H9 (cell line): ENCODE results near the gene TMEM174. TPM values are rescaled to one million over a fixed set of nuclear protein-coding genes. Genes with fewer than 3 reads are reported as not detected.

ENCODE experiments used
- DNase-seq: peaks from one replicate; pipeline ENCODE4 v3.0.0-alpha.2; 2017
- H2AFZ ChIP-seq: one replicate; pipeline ENCODE4 v1.6.1; 2013; ENCODE audit warnings: mild to moderate bottlenecking, low read length, control low read depth, moderate library complexity
- H2AK5ac ChIP-seq: 2 replicates; pipeline ENCODE4 v1.6.1; 2013; ENCODE audit warnings: low read length, control low read depth, mixed read lengths; ENCODE audit not compliant: insufficient read length
- H2BK120ac ChIP-seq: one replicate; pipeline ENCODE4 v1.6.1; 2013; ENCODE audit warnings: low read depth, mild to moderate bottlenecking, low read length, control low read depth, inconsistent platforms; ENCODE audit not compliant: poor library complexity, severe bottlenecking
- H2BK12ac ChIP-seq: 2 replicates; pipeline ENCODE4 v1.6.1; 2013; ENCODE audit warnings: low read length, control low read depth, mixed read lengths, low read depth; ENCODE audit not compliant: insufficient read length
- H2BK15ac ChIP-seq: 2 replicates; pipeline ENCODE4 v1.6.1; 2013; ENCODE audit warnings: low read depth, low read length, control low read depth
- H2BK20ac ChIP-seq: one replicate; pipeline ENCODE4 v1.6.1; 2013; ENCODE audit warnings: low read depth, mild to moderate bottlenecking, low read length, control low read depth, inconsistent platforms; ENCODE audit not compliant: poor library complexity, severe bottlenecking
- H2BK5ac ChIP-seq: 2 replicates; pipeline ENCODE4 v1.6.1; 2013; ENCODE audit warnings: low read length, control low read depth, mixed read lengths; ENCODE audit not compliant: insufficient read length
- H3K14ac ChIP-seq: 2 replicates; pipeline ENCODE4 v1.6.1; 2013; ENCODE audit warnings: low read length, control low read depth; ENCODE audit not compliant: insufficient read depth
- H3K18ac ChIP-seq: 2 replicates; pipeline ENCODE4 v1.6.1; 2013; ENCODE audit warnings: low read depth, mild to moderate bottlenecking, mixed read lengths, low read length, control low read depth; ENCODE audit not compliant: insufficient read length
- H3K23ac ChIP-seq: 2 replicates; pipeline ENCODE4 v1.6.1; 2013; ENCODE audit warnings: low read length, control low read depth, mixed read lengths, low read depth; ENCODE audit not compliant: insufficient read length
- H3K23me2 ChIP-seq: 2 replicates; pipeline ENCODE4 v1.6.1; 2013; ENCODE audit warnings: low read depth, mild to moderate bottlenecking, mixed read lengths, low read length, control low read depth; ENCODE audit not compliant: insufficient read length, poor library complexity, severe bottlenecking
- H3K27ac ChIP-seq: 2 replicates; pipeline ENCODE4 v1.5.1; 2013; ENCODE audit warnings: low read length, control low read depth, mixed read lengths, low read depth; ENCODE audit not compliant: insufficient read length
- H3K27me3 ChIP-seq: 2 replicates; pipeline ENCODE4 v1.6.1; 2013; ENCODE audit warnings: low read length, control low read depth, inconsistent platforms; ENCODE audit not compliant: insufficient read depth
- H3K4ac ChIP-seq: 2 replicates; pipeline ENCODE4 v1.6.1; 2013; ENCODE audit warnings: low read depth, mild to moderate bottlenecking, control low read depth, inconsistent platforms, low read length, moderate library complexity
- H3K4me1 ChIP-seq: 2 replicates; pipeline ENCODE4 v1.6.1; 2013; ENCODE audit warnings: low read length, control low read depth, inconsistent platforms; ENCODE audit not compliant: insufficient read depth
- H3K4me2 ChIP-seq: 2 replicates; pipeline ENCODE4 v1.6.1; 2013; ENCODE audit warnings: low read length, control low read depth, mixed read lengths; ENCODE audit not compliant: insufficient read length, insufficient read depth
- H3K56ac ChIP-seq: 2 replicates; pipeline ENCODE4 v1.6.1; 2013; ENCODE audit warnings: low read depth, mild to moderate bottlenecking, mixed read lengths, low read length, control low read depth; ENCODE audit not compliant: insufficient read length
- H3K79me1 ChIP-seq: 2 replicates; pipeline ENCODE4 v1.6.1; 2013; ENCODE audit warnings: low read depth, mild to moderate bottlenecking, moderate library complexity, low read length, control low read depth, inconsistent platforms; ENCODE audit not compliant: insufficient read depth, poor library complexity, severe bottlenecking
- H3K79me2 ChIP-seq: 2 replicates; pipeline ENCODE4 v1.6.1; 2013; ENCODE audit warnings: low read length, control low read depth, inconsistent platforms; ENCODE audit not compliant: insufficient read depth
- H3K9ac ChIP-seq: 2 replicates; pipeline ENCODE4 v1.6.1; 2013; ENCODE audit warnings: low read length, control low read depth, mixed read lengths; ENCODE audit not compliant: insufficient read length; ENCODE audit errors: extremely low read depth
- H3K9me3 ChIP-seq: one replicate; pipeline ENCODE4 v1.6.1; 2013; ENCODE audit warnings: low read depth, low read length, inconsistent platforms; ENCODE audit not compliant: control insufficient read depth
- H3T11ph ChIP-seq: one replicate; pipeline ENCODE4 v1.6.1; 2013; ENCODE audit warnings: mild to moderate bottlenecking, low read length, control low read depth, inconsistent platforms
- H4K20me1 ChIP-seq: one replicate; pipeline ENCODE4 v1.6.1; 2013; ENCODE audit not compliant: control insufficient read depth, insufficient read length, insufficient read depth
- H4K5ac ChIP-seq: 2 replicates; pipeline ENCODE4 v1.6.1; 2013; ENCODE audit warnings: low read depth, mild to moderate bottlenecking, mixed read lengths, low read length, control low read depth; ENCODE audit not compliant: insufficient read length
- H4K8ac ChIP-seq: replicated peaks from 2 replicates; pipeline ENCODE4 v1.6.1; 2013; ENCODE audit warnings: low read length, control low read depth, mixed read lengths, low read depth; ENCODE audit not compliant: insufficient read length
- H4K91ac ChIP-seq: 2 replicates; pipeline ENCODE4 v1.6.1; 2013; ENCODE audit warnings: low read depth, mild to moderate bottlenecking, moderate library complexity, mixed read lengths, low read length, control low read depth; ENCODE audit not compliant: insufficient read length
- H3K27ac Mint-ChIP-seq, 3 experiments: 2 replicates in 2 of 3; 3 replicates in 1 of 3; pipeline ENCODE4 v1.8.0; 2020 to 2021; ENCODE audit warnings: mixed read lengths in 3 of 3, mild to moderate bottlenecking in 1 of 3, moderate library complexity in 1 of 3
- H3K27me3 Mint-ChIP-seq: 2 replicates; pipeline ENCODE4 v1.8.0; 2021; ENCODE audit warnings: low read depth, mild to moderate bottlenecking, moderate library complexity, mixed read lengths
- H3K36me3 Mint-ChIP-seq, 3 experiments: 2 replicates in 2 of 3; 3 replicates in 1 of 3; pipeline ENCODE4 v1.8.0; 2020 to 2021; ENCODE audit warnings: low read depth in 3 of 3, mixed read lengths in 3 of 3; ENCODE audit not compliant: insufficient read depth in 1 of 3
- H3K4me1 Mint-ChIP-seq, 2 experiments: 2 replicates each; pipeline ENCODE4 v1.8.0; 2020; ENCODE audit warnings: mixed read lengths in 2 of 2
- H3K4me3 Mint-ChIP-seq, 2 experiments: 2 replicates in 1 of 2; 3 replicates in 1 of 2; pipeline ENCODE4 v1.8.0; 2020 to 2021; ENCODE audit warnings: mild to moderate bottlenecking in 2 of 2, mixed read lengths in 2 of 2, moderate library complexity in 1 of 2
- H3K9me3 Mint-ChIP-seq, 2 experiments: 2 replicates in 1 of 2; 3 replicates in 1 of 2; pipeline ENCODE4 v1.8.0; 2020; ENCODE audit warnings: mild to moderate bottlenecking in 2 of 2, mixed read lengths in 2 of 2, moderate library complexity in 1 of 2
- CTCF ChIP-seq: fragments of 200-600 bp; sonication (generic); conservative IDR thresholded peaks from 3 replicates; pipeline ENCODE4 v1.8.0; 2021; ENCODE audit warnings: antibody characterized with exemption, mild to moderate bottlenecking
- WGBS: extraction: QIAGEN DNeasy Blood & Tissue Kit; methylation state at CpG from one replicate; pipeline ENCODE4 v1.1.7; 2013; ENCODE audit warnings: missing lambda C conversion rate, low lambda C conversion rate, mixed read lengths; ENCODE audit not compliant: insufficient read length; ENCODE audit errors: extremely low coverage; 5-methylcytosine and 5-hydroxymethylcytosine counted together
- total RNA-seq: library from RNA; stranded (reverse); gene quantifications from 2 replicates; pipeline ENCODE4 v1.2.1, GENCODE V29; 2021

The TMEM174 gene
- total RNA-seq, 1 experiment from 2014 or later, result not detected

DNA sequence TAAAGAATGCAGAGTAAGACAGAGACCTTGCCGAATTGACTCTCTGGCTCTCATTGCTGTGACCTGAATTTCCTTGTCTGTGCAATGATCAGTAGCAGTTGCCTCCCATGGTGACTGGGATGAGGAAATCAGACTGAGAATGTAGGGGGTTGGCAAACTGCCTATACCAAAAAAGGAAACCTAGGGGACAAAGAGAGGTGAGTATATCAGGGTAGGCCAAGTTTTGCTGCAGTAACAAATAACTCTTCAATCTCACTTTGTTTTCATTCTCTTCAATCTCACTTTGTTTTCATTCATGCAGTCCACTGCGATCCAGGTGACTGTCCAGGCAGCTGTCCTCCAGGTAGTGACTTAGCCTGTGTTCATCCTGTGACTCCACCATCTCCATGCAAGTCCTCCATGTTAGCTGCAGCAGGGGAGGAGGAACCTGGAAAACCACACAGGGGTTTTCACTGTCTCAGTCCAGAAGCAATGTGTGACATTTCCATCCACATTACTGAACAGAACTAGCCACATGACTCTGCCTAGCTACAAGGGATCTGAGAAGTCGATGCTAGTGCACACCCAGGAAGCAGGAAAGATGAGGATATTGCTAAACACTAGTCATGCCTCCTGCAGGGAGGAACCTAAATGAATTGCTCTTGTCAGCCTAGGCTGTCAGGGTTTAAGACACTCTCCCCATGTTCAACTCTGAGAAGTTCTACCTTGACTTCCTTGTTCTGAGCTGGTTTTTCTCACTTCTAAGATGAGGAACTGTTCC is 26.0 kb downstream of the TMEM174 start:
- H3K79me1 ChIP-seq, result no peaks in the 10 kb centered on the region
- H2BK15ac ChIP-seq, result no peak overlapping the region
- no peaks in the 10 kb centered on the region for H3K27me3 ChIP-seq
- no peak overlapping the region for H2BK12ac ChIP-seq
- Mint-ChIP-seq H3K27ac (no peak overlapping the region), H3K36me3 (no peaks in the 10 kb centered on the region), H3K9me3 (0 out of 5 replicates have a peak, but pooled peaks cover 0 to 3% of the 10 kb centered on the region in 2 experiments), H3K4me1 (peaks cover 2% of the 10 kb centered on the region in 2 experiments; a peak in 1 of 4 replicates), H3K27me3 (peaks cover 34% of the 10 kb centered on the region), H3K4me3 (no peak overlapping the region)
- no peaks in the 10 kb centered on the region for H3K9me3 ChIP-seq
- no peak overlapping the region for H3K23ac ChIP-seq
- no peak overlapping the region for H3K27ac ChIP-seq
- no peak overlapping the region for H2AFZ ChIP-seq
- no peaks in the 10 kb centered on the region for H3K79me2 ChIP-seq
- H3K18ac ChIP-seq, result no peak overlapping the region
- no CpG with 5 or more reads among the region's 3 CpGs for WGBS
- no peak overlapping the region for H2BK20ac ChIP-seq
- H4K91ac ChIP-seq, result no peak overlapping the region
- no peak overlapping the region for H3K14ac ChIP-seq
- H2BK5ac ChIP-seq, result no peak overlapping the region
- no peak overlapping the region for H3K4ac ChIP-seq
- H3K9ac ChIP-seq, result no peak overlapping the region
- H3T11ph ChIP-seq, result no peak overlapping the region
- no peak overlapping the region for H3K56ac ChIP-seq
- no peak overlapping the region for H3K4me2 ChIP-seq
- H4K5ac ChIP-seq, result no peak overlapping the region
- no peaks in the 10 kb centered on the region; the same call in 1 of the 2 replicates for H3K4me1 ChIP-seq
- H4K8ac ChIP-seq, result no peak overlapping the region
- DNase-seq, result no peak
- no peak overlapping the region for H2BK120ac ChIP-seq
- no peak for TF ChIP-seq CTCF
- no peaks in the 10 kb centered on the region for H4K20me1 ChIP-seq
- H3K23me2 ChIP-seq, result no peaks in the 10 kb centered on the region
- no peak overlapping the region for H2AK5ac ChIP-seq
